CD4-positive, alpha-beta T cell treated with Interleukin-17A for 4 hours (primary cell): ENCODE data around the gene CYLC2.

ENCODE experiments used
- DNase-seq: peaks from one replicate; pipeline ENCODE4 v3.0.0-alpha.2; 2020; ENCODE audit warnings: mixed read lengths

Gene CYLC2

DNA sequence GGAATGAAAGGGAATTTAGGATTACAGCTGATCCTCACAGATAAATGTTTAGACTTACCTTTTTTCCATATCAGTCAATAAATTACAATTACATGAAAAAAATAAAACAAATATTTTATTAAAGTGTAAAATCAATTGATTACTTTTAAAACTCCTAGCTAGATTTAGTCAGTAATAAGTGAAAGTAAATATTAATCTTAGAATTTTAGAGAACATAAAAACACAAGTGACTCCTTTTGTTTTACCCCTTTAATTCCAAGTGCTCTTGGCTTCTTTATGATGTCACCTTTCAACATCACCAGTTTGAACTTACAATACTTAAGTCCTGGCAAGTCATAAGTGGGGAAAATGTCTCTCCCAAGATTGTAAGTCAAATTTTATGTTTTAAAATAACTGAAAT is at the start of gene CYLC2:
Gene CYLC2, plus strand, starts transcription at position 301 of the 400 bp plus-strand sequence. Its CDS starts 48 bp downstream, at position 349.
- no peak for DNase-seq

GRCh38 chr9:102950346-102950745 is 44.8 kb upstream of the CYLC2 start:
- no peak for DNase-seq

DNA sequence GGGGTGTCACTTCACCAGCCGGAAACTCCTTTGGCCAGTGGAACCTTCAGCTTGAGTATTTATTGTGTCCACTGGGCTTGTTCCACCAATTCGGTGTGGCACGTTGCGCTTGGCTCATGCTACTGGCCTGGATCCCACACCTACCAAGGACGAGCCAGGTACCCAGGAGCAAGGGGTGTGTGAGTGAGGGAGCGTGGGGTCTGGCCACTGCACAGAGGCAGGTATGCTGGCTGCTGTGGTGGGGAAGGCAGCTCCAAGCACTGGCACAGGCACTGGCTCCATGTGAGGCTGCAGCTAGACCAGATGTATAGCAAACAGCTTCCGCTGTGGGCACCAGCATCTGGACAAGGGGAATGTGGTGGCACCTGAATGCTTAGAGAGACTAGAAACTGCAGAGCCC is 28.1 kb upstream of the CYLC2 start:
- DNase-seq = no peak

GRCh38 chr9:102967979-102968378 is 27.2 kb upstream of the CYLC2 start:
- no peak for DNase-seq

DNA sequence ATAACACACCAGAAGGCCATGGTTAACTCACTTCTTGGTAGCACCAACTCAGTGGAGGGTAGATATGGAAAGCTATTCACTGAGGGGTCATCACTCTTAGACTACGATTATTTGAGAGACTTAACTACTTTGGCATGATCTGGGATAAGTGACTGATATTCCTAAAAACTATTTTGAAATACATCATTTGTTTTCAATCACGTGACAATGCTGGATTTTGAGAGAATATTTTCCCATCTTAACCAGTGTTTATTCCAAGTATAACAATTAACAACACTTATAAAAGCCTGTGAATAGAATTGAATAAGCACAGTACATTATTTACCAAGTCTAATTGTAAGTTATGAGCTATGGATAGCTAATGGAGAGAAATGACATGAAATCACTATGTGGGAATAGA is 22.4 kb upstream of the CYLC2 start:
- no peak for DNase-seq

DNA sequence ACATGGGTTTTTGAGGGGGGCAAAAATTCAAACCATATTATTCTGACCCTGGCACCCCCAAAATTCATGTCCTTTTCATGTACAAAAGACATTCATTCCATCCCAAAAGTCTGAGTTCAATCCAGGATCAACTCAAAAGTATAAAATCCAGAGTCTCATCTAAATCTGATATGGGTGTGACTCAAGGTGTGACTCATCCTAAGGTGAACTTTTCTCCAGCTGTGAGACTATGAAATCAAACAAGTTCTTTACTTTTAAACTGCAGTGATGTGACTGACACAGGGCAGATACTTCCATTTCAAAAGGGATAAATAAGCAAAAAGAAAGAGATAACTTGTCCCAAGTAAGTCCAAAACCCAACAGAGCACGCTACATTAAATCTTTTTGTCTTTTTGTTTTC is 20.6 kb upstream of the CYLC2 start:
- no peak for DNase-seq

GRCh38 chr9:102975251-102975650 is 19.9 kb upstream of the CYLC2 start:
- DNase-seq = no peak

GRCh38 chr9:102985162-102985895 is 9.8 kb upstream of the CYLC2 start:
- no peak for DNase-seq

GRCh38 chr9:102986425-102986824 is 8.7 kb upstream of the CYLC2 start:
- no peak for DNase-seq

DNA sequence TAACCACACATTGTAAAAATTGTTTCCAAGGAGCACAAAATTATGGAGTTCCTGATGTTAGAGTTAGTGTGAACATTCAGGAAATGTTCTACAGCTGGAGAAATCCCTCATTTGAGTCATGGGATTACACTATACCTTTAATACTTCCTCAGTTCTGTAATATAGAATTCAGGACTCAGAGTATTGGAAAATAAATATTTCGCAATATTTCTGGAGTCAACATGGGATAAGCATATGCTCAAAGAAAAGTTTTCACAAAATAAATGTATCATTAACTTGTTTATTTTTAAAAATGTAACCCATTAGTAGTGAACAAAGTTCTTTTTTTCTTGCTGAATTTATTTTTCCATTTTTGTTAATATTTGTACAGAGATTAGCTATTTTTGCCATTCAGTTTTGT is 8.6 kb downstream of the CYLC2 start:
- no peak for DNase-seq

DNA sequence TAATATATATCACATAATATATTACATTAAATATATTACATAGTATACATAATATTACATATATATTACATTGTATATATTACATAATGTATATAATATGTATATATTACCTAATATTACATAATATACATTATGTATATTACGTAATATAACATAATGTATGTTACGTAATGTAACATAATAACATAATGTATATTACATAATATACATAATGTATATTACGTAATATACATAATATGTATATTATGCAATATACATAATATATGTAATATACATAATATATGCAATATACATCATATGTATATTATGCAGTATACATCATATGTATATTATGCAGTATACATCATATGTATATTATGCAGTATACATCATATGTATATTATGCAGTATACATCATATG is 19.1 kb downstream of the CYLC2 start:
- DNase-seq = no peak

GRCh38 chr9:103025796-103026195 is 30.7 kb downstream of the CYLC2 start:
- no peak for DNase-seq

- no peak for DNase-seq
Observed at GRCh38 chr9:103037508-103038477, 42.7 kb downstream of the CYLC2 start.

- DNase-seq = no peak
Observed at GRCh38 chr9:103041961-103042360, 46.8 kb downstream of the CYLC2 start.
